NB4 (cell line): ENCODE results near the gene ADGRA3.

ENCODE experiments used
- DNase-seq: peaks from one replicate; pipeline ENCODE4 v3.0.0; 2010; ENCODE audit warnings: low read depth
- H3K4me3 ChIP-seq: one replicate; pipeline ENCODE4 v1.5.1; 2011; ENCODE audit warnings: mild to moderate bottlenecking, low read depth, low read length, moderate library complexity
- MYC ChIP-seq: IDR thresholded peaks from 2 replicates; pipeline ENCODE4 v1.6.1; 2011; ENCODE audit warnings: low read depth, low read length
- POLR2A ChIP-seq: IDR thresholded peaks from 2 replicates; pipeline ENCODE4 v1.6.1; 2011; ENCODE audit warnings: mild to moderate bottlenecking; ENCODE audit not compliant: insufficient read length; ENCODE audit errors: extremely low read depth
- TF ChIP-seq, protein P1 (sequence below): IDR thresholded peaks from 2 replicates; pipeline ENCODE4 v1.6.1; 2011; ENCODE audit warnings: low read depth, low read length
- TF ChIP-seq, protein P2 (sequence below): IDR thresholded peaks from one replicate; pipeline ENCODE4 v1.5.1; 2012; ENCODE audit warnings: low read depth, low read length

The ADGRA3 gene

DNA sequence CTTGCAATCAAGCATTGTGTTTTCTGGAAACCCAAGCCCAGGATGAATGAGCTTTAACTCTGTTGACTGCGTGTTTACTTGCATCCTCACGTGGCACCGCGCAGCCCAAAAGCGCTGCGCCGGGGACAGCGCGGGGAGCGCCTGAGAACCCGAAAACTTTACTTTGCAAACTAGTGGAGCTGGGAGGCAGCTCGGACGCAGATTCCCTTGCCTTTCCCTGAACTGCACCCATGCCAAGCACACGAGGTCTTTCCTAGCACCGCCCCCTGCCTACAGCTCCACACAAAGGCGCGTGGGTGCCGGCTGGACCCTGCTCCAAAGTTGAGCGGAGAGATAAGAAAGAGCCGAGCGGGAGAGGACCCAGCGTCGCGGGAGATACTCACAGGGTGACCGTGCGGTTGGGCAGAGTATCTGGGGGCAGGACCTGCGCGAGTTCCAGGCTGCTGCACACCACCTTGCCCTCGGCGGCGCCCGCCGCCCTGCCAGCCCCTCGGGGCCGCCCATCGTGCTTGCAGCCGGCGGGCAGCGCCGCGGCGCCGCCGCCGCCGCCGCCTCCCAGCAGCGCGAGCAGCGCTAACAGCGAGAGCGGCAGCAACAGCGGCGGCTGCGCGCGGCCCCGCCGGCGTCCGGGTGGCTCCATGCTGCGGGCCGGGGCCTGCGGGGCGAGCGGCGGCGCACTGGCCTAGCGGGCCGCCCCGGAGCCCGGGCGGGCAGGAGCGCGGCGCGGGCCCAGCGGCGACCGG lies 550 bp downstream of the ADGRA3 start:
- peak; percentile 49 for DNase-seq
- peak overlapping the region; percentile 40 for H3K4me3 ChIP-seq
- TF ChIP-seq MYC (no peak), POLR2A (no peak)
- TF ChIP-seq, protein P1, sequence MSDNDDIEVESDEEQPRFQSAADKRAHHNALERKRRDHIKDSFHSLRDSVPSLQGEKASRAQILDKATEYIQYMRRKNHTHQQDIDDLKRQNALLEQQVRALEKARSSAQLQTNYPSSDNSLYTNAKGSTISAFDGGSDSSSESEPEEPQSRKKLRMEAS = no peak
- TF ChIP-seq, protein P2, sequence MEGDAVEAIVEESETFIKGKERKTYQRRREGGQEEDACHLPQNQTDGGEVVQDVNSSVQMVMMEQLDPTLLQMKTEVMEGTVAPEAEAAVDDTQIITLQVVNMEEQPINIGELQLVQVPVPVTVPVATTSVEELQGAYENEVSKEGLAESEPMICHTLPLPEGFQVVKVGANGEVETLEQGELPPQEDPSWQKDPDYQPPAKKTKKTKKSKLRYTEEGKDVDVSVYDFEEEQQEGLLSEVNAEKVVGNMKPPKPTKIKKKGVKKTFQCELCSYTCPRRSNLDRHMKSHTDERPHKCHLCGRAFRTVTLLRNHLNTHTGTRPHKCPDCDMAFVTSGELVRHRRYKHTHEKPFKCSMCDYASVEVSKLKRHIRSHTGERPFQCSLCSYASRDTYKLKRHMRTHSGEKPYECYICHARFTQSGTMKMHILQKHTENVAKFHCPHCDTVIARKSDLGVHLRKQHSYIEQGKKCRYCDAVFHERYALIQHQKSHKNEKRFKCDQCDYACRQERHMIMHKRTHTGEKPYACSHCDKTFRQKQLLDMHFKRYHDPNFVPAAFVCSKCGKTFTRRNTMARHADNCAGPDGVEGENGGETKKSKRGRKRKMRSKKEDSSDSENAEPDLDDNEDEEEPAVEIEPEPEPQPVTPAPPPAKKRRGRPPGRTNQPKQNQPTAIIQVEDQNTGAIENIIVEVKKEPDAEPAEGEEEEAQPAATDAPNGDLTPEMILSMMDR = no peak

DNA sequence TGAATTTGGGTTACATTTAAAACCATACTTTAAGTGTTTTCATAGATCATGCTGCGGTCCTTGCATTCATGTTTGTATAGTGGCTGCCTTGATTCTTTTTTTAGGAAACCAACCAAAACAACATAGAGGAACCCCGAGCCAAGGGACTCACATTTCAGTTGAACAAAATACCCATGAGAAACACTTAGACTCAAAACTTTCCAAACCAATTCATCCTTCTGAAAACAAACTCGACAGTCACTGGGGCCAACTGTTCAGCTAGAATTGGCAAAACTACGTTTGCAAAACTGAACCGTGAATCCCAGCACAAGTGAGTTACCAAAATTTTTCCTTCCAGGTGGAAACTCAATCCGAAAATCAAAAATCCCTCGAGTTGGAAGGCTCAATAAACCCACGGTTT lies 1.4 kb downstream of the ADGRA3 start:
- no peak for DNase-seq
- H3K4me3 ChIP-seq = peak overlapping the region; percentile 40
- TF ChIP-seq, protein P2 = no peak
- TF ChIP-seq, protein P1 = no peak
- TF ChIP-seq POLR2A = no peak
- TF ChIP-seq MYC = no peak

DNA sequence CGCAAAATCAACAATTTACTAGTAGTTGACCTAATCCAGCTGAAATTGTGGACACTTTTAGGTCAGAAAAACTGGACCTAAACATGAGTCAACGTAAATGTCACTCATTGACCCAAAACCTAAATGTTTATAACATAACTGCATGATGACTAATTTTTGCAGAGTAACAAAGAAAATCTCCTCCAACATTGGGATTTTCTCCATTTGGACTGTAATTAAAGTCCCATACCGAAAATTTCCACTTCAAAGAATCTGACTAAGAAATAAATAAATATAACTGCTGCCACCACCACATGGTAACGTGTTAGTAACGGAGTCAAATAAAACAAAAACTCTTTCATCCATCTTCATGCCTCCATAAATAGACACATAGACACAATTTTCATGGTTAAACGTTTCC lies 1.9 kb downstream of the ADGRA3 start:
- TF ChIP-seq, protein P2 = no peak
- no peak for TF ChIP-seq POLR2A
- TF ChIP-seq MYC = no peak
- TF ChIP-seq, protein P1 = no peak
- H3K4me3 ChIP-seq = no peak overlapping the region
- no peak for DNase-seq

DNA sequence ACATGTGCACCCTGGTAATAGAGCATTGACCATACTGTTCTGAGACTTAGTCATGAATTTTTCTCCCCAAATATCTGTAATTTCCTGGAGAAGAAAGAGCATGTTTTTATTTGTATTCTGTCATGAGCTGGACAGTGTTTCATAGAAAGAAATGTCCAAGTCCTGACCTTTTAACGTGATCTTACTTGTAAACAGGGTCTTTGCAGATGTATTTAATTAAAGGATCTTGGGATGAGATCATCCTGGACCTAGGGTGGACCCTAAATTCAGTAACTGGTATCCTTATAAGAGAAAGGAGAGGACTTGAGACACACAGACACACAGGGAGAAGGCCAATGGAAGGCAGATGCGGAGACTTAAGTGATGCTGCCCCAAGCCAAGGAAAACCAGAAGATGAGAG lies 3.6 kb downstream of the ADGRA3 start:
- no peak overlapping the region for H3K4me3 ChIP-seq
- no peak for TF ChIP-seq POLR2A
- TF ChIP-seq, protein P2 = no peak
- no peak for DNase-seq

DNA sequence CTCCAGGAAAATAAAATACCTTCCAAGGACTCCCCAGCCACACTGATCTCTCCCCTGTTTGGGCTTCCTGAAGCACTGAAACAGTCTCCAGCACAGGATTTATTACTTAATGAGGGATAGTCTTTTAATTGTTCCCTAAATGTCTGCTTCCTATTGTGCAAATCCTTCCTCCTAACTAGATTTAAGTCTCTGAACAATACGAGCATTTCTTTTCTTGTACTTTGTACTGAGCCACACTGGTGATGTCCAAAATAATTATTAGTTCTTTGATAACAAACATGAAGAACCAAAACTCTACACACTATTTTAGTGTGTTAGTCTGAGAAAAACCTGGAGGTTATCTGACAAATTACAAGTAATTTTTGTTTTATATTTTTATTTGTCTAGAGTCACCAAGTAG lies 5.1 kb downstream of the ADGRA3 start:
- DNase-seq = no peak
- TF ChIP-seq, protein P1 = no peak
- TF ChIP-seq, protein P2 = no peak
- TF ChIP-seq MYC (no peak), POLR2A (no peak)
- H3K4me3 ChIP-seq = no peak overlapping the region

DNA sequence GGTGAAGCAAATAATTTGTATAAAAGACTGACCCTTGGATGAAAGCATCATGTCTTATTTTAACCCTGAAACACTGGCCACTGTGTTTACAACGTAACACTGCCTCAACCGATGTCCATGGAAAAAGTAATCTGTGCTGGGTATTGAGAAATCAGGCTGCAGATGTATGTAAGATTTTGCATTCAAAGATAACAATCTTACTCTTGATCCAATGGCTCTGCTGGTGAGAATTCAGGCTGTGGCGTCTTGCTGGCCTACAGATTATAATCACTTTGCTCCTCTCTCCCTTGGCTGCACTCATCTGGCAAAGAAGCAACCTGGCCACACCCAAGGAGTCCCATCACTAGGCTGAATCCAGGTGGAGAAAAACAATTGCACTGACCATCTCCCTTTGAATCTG lies 7.5 kb downstream of the ADGRA3 start:
- TF ChIP-seq MYC (no peak), POLR2A (no peak)
- TF ChIP-seq, protein P1 = no peak
- TF ChIP-seq, protein P2 = no peak

More for the DNA sequence above, 7.5 kb downstream of the ADGRA3 start:
- DNase-seq = no peak
- no peak overlapping the region for H3K4me3 ChIP-seq
